ENCODE data around the gene RAPGEF4. TPM values are rescaled to one million over a fixed set of nuclear protein-coding genes. Genes with fewer than 3 reads are reported as not detected.

The RAPGEF4 gene
- total and polyA plus RNA-seq, 4 donors = 0.46 to 22.8 (median 3.9) TPM

DNA sequence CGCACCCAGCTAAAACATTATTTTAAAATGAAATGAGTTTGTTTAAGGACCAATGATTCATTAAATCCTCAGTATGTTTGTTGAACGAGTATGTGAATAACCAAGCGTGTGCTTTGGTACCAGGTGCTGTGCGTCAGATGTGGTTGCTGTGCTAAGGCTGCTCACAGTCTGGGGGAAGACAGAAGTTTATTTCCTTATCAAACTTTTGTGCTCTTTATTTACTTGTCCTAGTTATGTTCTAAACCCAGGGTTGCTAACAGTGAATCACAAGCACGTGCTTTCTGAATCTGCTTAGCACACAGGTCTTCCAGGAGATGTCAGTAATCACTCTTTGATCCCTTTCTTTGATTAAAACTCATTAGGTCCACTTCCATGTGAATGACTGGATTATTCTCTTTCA lies 37.0 kb downstream of the RAPGEF4 start:
- Histone ChIP-seq H3K9me3 (ENCODE audit: control insufficient read depth, low read length) (no peaks in the 10 kb centered on the region), H3K4me1 (ENCODE audit: control insufficient read depth in 1 of 2, insufficient read depth in 2 of 2, low read length in 2 of 2) (no peaks in the 10 kb centered on the region), H3K36me3 (ENCODE audit: control insufficient read depth in 1 of 2, insufficient read depth in 2 of 2, low read length in 1 of 2) (no peaks in the 10 kb centered on the region), H3K4me3 (ENCODE audit: low read length in 2 of 2) (no peak overlapping the region), H3K27ac (ENCODE audit: low read depth in 1 of 2, low read length in 2 of 2) (no peak overlapping the region), H3K27me3 (ENCODE audit: control insufficient read depth in 1 of 2, insufficient read depth in 2 of 2, low read length in 1 of 2) (no peaks in the 10 kb centered on the region)
- DNase-seq = no peak
- 86 to 89% methylated on average over 5 of the region's 5 CpGs for WGBS, 2 donors
- intact Hi-C loops (cut with DNase I) = no loop called here
- ATAC-seq (ENCODE audit: low FRiP score) = no peak

- ATAC-seq (ENCODE audit: low FRiP score) (no peak), DNase-seq (no peak)
- intact Hi-C loops (cut with DNase I) = no loop called here
- no peaks in the 10 kb centered on the region for H3K9me3 ChIP-seq (ENCODE audit: control insufficient read depth, low read length)
- no peak overlapping the region for H3K4me3 ChIP-seq (ENCODE audit: low read length in 2 of 2)
- no peaks in the 10 kb centered on the region for H3K4me1 ChIP-seq (ENCODE audit: control insufficient read depth in 1 of 2, insufficient read depth in 2 of 2, low read length in 2 of 2)
- H3K27ac ChIP-seq (ENCODE audit: low read depth in 1 of 2, low read length in 2 of 2) = no peak overlapping the region
- H3K36me3 ChIP-seq (ENCODE audit: control insufficient read depth in 1 of 2, insufficient read depth in 2 of 2, low read length in 1 of 2) = no peaks in the 10 kb centered on the region
- H3K27me3 ChIP-seq (ENCODE audit: control insufficient read depth in 1 of 2, insufficient read depth in 2 of 2, low read length in 1 of 2) = no peaks in the 10 kb centered on the region
Observed at GRCh38 chr2:172774302-172774701, 38.7 kb downstream of the RAPGEF4 start.

GRCh38 chr2:172775319-172775718 lies 39.7 kb downstream of the RAPGEF4 start:
- no peaks in the 10 kb centered on the region for H3K9me3 ChIP-seq (ENCODE audit: control insufficient read depth, low read length)
- H3K36me3 ChIP-seq (ENCODE audit: control insufficient read depth in 1 of 2, insufficient read depth in 2 of 2, low read length in 1 of 2) = no peaks in the 10 kb centered on the region
- intact Hi-C loops (cut with DNase I) = no loop called here
- 88 to 90% methylated on average over 1 of the region's 1 CpG for WGBS, 2 donors
- ATAC-seq (ENCODE audit: low FRiP score) = no peak
- H3K4me3 ChIP-seq (ENCODE audit: low read length in 2 of 2) = no peak overlapping the region
- no peak for DNase-seq
- H3K4me1 ChIP-seq (ENCODE audit: control insufficient read depth in 1 of 2, insufficient read depth in 2 of 2, low read length in 2 of 2) = no peaks in the 10 kb centered on the region
- H3K27me3 ChIP-seq (ENCODE audit: control insufficient read depth in 1 of 2, insufficient read depth in 2 of 2, low read length in 1 of 2) = no peaks in the 10 kb centered on the region
- no peak overlapping the region for H3K27ac ChIP-seq (ENCODE audit: low read depth in 1 of 2, low read length in 2 of 2)

DNA sequence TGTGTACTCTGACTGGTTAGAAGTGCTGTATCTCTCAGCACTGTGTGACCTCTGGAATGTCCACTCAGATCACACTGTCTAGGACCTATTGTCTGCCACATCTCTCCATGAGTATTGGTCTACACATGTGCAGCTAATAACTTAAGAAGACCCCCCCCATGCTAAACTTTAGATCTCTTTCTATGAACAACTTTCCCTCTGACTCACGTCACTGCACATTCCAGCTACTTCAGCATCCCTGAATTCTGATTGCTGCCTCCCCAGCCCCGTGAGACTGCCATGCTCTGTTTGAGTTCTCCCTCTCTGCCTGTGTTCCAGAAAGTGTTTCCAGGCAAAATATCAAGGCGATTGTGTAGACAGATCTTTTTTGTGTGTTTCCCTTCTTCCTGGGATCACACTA lies 41.8 kb downstream of the RAPGEF4 start:
- intact Hi-C loops (cut with DNase I) = no loop called here
- WGBS, 2 donors = 40 to 45% methylated on average over 3 of the region's 3 CpGs
- ATAC-seq (ENCODE audit: low FRiP score) (no peak), DNase-seq (no peak)
- Histone ChIP-seq H3K27me3 (ENCODE audit: control insufficient read depth in 1 of 2, insufficient read depth in 2 of 2, low read length in 1 of 2) (no peaks in the 10 kb centered on the region), H3K36me3 (ENCODE audit: control insufficient read depth in 1 of 2, insufficient read depth in 2 of 2, low read length in 1 of 2) (no peaks in the 10 kb centered on the region), H3K9me3 (ENCODE audit: control insufficient read depth, low read length) (no peaks in the 10 kb centered on the region), H3K4me3 (ENCODE audit: low read length in 2 of 2) (no peak overlapping the region), H3K27ac (ENCODE audit: low read depth in 1 of 2, low read length in 2 of 2) (no peak overlapping the region), H3K4me1 (ENCODE audit: control insufficient read depth in 1 of 2, insufficient read depth in 2 of 2, low read length in 2 of 2) (no peaks in the 10 kb centered on the region)

DNA sequence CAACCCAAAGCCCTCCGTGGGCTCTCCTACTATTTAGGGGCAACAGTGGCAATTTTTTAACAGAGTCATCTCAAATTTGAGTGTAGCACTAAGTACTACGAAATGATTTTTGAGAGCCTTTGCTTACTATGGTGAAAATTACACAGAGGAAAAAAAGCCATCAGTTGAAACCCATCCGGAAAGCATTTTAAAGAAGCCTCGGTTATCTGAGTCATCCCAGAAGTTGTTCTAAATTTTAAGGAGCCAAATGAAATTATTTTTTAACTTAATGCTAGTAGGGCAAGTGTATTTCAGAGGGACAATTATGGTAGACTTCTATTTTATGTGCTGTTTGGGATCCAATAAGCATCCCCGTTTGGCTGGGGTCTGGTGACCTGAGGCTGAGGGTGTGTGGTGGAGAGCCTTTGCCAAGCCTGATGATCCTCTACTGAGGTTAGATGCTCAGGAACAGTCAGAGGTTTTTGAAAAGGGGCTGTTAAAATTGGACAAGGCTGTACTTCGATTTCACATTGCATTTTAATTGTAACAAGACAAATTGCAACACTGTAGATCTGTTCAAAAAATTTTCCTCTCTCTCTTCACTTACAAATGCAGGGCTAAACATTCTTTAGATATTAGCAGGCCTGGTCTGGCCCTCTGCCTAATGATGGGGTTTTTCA lies 47.0 kb downstream of the RAPGEF4 start:
- no peak for ATAC-seq (ENCODE audit: low FRiP score)
- intact Hi-C loops (cut with DNase I) = no loop called here

GRCh38 chr2:172783165-172783898 lies 47.7 kb downstream of the RAPGEF4 start:
- WGBS, 2 donors = 65 to 69% methylated on average over 9 of the region's 9 CpGs
- Histone ChIP-seq H3K4me3 (ENCODE audit: low read length in 2 of 2) (no peak overlapping the region), H3K9me3 (ENCODE audit: control insufficient read depth, low read length) (no peaks in the 10 kb centered on the region), H3K4me1 (ENCODE audit: control insufficient read depth in 1 of 2, insufficient read depth in 2 of 2, low read length in 2 of 2) (no peaks in the 10 kb centered on the region), H3K36me3 (ENCODE audit: control insufficient read depth in 1 of 2, insufficient read depth in 2 of 2, low read length in 1 of 2) (no peaks in the 10 kb centered on the region), H3K27ac (ENCODE audit: low read depth in 1 of 2, low read length in 2 of 2) (no peak overlapping the region), H3K27me3 (ENCODE audit: control insufficient read depth in 1 of 2, insufficient read depth in 2 of 2, low read length in 1 of 2) (peaks cover 0 to 2% of the 10 kb centered on the region in 2 donors)
- no peak for DNase-seq
- ATAC-seq (ENCODE audit: low FRiP score) = no peak
- intact Hi-C loops (cut with DNase I) = no loop called here

More for the DNA sequence above, 47.0 kb downstream of the RAPGEF4 start:
- no peaks in the 10 kb centered on the region for H3K36me3 ChIP-seq (ENCODE audit: control insufficient read depth in 1 of 2, insufficient read depth in 2 of 2, low read length in 1 of 2)
- peaks cover 0 to 2% of the 10 kb centered on the region in 2 donors for H3K27me3 ChIP-seq (ENCODE audit: control insufficient read depth in 1 of 2, insufficient read depth in 2 of 2, low read length in 1 of 2)
- DNase-seq = no peak
- H3K4me3 ChIP-seq (ENCODE audit: low read length in 2 of 2) = no peak overlapping the region
- no peak overlapping the region for H3K27ac ChIP-seq (ENCODE audit: low read depth in 1 of 2, low read length in 2 of 2)
- H3K9me3 ChIP-seq (ENCODE audit: control insufficient read depth, low read length) = no peaks in the 10 kb centered on the region
- H3K4me1 ChIP-seq (ENCODE audit: control insufficient read depth in 1 of 2, insufficient read depth in 2 of 2, low read length in 2 of 2) = no peaks in the 10 kb centered on the region
- WGBS, 2 donors = 84 to 85% methylated on average over 6 of the region's 6 CpGs

DNA sequence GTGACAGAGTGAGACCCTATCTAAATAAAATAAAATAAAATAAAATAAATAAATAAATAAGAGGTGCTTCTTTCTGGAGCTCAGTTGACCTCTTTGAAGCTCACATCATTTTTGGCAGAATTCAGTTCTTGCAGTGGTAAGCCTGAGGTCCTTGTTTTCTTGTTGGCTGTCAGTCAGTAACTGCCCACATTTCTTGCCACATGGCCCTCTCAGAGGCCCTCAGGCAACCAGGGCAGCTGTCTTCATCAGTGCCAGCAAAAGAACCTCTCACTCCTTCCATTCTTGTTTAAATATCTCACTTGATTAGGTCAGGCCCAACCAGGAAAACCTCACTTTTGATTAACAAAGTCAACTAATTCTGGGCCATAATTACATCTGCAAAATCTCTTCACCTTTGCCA lies 53.2 kb downstream of the RAPGEF4 start:
- ATAC-seq (ENCODE audit: low FRiP score) (no peak), DNase-seq (no peak)
- Histone ChIP-seq H3K4me1 (ENCODE audit: control insufficient read depth in 1 of 2, insufficient read depth in 2 of 2, low read length in 2 of 2) (no peaks in the 10 kb centered on the region), H3K4me3 (ENCODE audit: low read length in 2 of 2) (no peak overlapping the region), H3K36me3 (ENCODE audit: control insufficient read depth in 1 of 2, insufficient read depth in 2 of 2, low read length in 1 of 2) (no peaks in the 10 kb centered on the region), H3K27me3 (ENCODE audit: control insufficient read depth in 1 of 2, insufficient read depth in 2 of 2, low read length in 1 of 2) (peaks cover 0 to 2% of the 10 kb centered on the region in 2 donors), H3K27ac (ENCODE audit: low read depth in 1 of 2, low read length in 2 of 2) (no peak overlapping the region), H3K9me3 (ENCODE audit: control insufficient read depth, low read length) (no peaks in the 10 kb centered on the region)
- intact Hi-C loops (cut with DNase I) = no loop called here

DNA sequence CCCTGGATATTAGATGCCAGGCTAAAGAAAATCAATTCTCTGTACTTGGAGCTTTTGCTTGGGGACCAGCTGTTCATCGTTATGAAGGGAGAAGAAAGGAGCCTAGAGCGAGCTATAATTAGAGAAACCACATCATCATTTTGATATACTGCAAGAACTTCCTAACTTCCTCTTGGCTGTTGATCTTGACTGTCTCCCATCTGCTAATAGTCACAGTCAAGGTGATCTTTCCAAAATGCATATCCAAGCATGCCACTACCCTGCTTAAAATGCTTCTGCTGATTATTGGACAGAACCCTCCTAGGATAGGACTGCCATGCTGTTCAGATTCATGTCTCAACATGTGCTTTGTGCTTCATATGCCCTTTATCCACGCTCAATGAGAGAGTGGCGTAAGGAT lies 54.8 kb downstream of the RAPGEF4 start:
- DNase-seq (no peak), ATAC-seq (ENCODE audit: low FRiP score) (no peak)
- intact Hi-C loops (cut with DNase I) = no loop called here
- no peaks in the 10 kb centered on the region for H3K36me3 ChIP-seq (ENCODE audit: control insufficient read depth in 1 of 2, insufficient read depth in 2 of 2, low read length in 1 of 2)
- no peaks in the 10 kb centered on the region for H3K9me3 ChIP-seq (ENCODE audit: control insufficient read depth, low read length)
- H3K27me3 ChIP-seq (ENCODE audit: control insufficient read depth in 1 of 2, insufficient read depth in 2 of 2, low read length in 1 of 2) = peaks cover 0 to 2% of the 10 kb centered on the region in 2 donors
- no peak overlapping the region for H3K27ac ChIP-seq (ENCODE audit: low read depth in 1 of 2, low read length in 2 of 2)
- 62 to 70% methylated on average over 4 of the region's 4 CpGs for WGBS, 2 donors
- H3K4me1 ChIP-seq (ENCODE audit: control insufficient read depth in 1 of 2, insufficient read depth in 2 of 2, low read length in 2 of 2) = no peaks in the 10 kb centered on the region
- H3K4me3 ChIP-seq (ENCODE audit: low read length in 2 of 2) = no peak overlapping the region

DNA sequence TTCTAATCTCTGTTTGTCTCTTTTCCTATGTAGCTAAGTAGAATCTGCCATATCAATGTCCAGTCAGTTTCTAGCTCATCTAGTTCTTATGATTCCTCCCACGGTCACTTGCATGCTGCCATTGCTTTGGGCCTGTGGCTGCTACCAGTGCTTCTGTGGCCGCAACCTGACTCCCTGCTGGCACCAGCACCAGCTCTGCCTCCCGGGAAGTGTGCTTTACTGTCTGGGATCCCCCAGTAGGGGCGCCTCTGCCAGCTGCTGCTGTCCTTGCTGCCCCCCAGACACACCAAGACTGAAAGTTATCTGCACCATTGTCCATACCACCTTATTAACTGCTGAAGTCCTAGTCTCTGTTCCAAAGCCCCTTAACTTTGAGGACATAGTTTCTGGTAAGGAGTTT lies 56.3 kb downstream of the RAPGEF4 start:
- ATAC-seq (ENCODE audit: low FRiP score) (no peak), DNase-seq (no peak)
- no peaks in the 10 kb centered on the region for H3K36me3 ChIP-seq (ENCODE audit: control insufficient read depth in 1 of 2, insufficient read depth in 2 of 2, low read length in 1 of 2)
- H3K4me1 ChIP-seq (ENCODE audit: control insufficient read depth in 1 of 2, insufficient read depth in 2 of 2, low read length in 2 of 2) = no peaks in the 10 kb centered on the region
- 80 to 81% methylated on average over 4 of the region's 4 CpGs for WGBS, 2 donors
- H3K27me3 ChIP-seq (ENCODE audit: control insufficient read depth in 1 of 2, insufficient read depth in 2 of 2, low read length in 1 of 2) = no peaks in the 10 kb centered on the region
- H3K27ac ChIP-seq (ENCODE audit: low read depth in 1 of 2, low read length in 2 of 2) = no peak overlapping the region
- intact Hi-C loops (cut with DNase I) = no loop called here
- H3K4me3 ChIP-seq (ENCODE audit: low read length in 2 of 2) = no peak overlapping the region
- no peaks in the 10 kb centered on the region for H3K9me3 ChIP-seq (ENCODE audit: control insufficient read depth, low read length)

Measured in aorta (tissue), 5 donors.